HG02840 (cell line): Measurements from ENCODE around the gene TPRG1.

Experiments used
- ATAC-seq: cut with Tn5 transposase; IDR thresholded peaks from one replicate; pipeline ENCODE4 v1.9.1; 2021; ENCODE audit warnings: mild to moderate bottlenecking, moderate library complexity, moderate number of reproducible peaks; ENCODE audit not compliant: unreplicated experiment, low FRiP score

Gene TPRG1

DNA sequence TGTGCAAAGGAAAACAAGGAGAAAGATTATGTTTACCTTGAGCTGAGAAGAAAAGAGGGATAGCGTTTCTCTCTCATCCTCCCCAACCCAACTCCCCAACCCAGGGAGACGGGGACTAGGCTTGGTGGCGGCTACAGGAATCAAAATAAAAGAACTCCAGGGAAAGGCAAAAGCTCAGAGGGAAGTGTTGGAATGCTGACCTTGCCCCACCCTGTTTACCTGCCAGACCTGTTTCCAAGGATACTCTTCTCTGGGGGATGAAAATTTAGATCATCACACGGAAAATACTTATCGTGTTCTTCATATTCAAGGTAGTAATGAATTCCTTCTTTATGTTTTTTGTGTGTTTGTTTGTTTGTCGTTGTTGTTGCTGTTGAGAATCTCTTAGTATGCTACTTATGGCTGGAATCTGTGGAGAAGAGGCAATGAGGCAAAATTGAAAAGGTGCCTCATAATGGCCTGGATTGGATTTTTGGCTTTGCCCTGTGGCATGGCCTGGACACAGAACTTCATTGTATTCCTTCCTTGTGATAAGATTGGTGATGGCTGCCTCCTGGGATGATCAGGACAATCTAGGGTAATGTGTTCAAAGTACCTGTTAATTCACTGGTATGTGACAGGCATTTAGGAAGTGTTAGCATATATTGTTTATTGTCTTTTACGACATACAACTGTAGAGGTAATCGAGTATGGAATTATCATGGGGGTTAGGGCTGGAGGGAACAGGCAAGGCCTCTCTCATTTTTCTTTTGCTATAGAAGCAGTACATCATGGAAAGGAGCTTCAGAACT is 11.1 kb upstream of the TPRG1 start:
- ATAC-seq, result no peak

DNA sequence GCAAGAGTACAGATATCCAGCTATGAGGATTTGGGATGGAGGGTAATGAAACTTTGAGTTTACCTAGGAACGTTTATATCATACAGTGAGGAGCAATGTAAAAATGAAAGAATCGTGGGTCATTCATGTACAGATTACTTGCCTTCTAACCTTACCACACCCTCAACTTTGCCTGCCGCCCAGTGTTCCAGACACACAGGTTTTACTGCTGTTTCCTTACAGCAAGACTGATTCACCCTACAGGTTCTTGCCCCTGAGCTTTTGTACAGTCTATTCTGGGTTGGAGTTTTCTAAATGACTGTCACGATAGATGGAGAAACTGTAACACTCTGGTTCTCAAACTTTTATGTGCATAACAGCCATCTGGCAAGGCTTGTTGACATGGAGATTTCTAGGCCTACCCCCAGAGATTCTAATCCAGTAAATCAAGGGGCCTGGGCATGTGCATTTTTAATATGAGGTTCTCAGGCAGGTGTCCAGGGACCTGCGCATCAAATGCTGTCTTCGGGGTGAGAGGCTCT is 6.6 kb upstream of the TPRG1 start:
- no peak for ATAC-seq

DNA sequence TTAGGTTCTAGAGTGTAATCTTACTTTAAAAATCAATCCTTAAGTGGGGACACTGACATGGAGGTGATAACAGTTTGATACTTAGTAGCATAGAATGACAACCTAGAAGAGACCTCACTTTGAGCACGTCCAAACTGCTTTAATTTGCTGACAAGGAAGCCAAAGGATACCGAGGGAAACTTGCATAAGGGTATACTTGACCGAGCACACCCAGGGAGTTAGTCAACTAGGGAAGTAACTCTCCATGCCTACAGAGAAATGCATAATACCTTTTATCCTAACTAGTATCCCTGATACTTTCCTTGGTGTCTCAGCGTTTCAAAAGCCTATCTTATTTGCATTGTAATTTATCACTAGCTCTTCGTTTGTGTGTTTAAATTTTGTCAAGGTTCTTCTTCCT is 5.5 kb upstream of the TPRG1 start:
- ATAC-seq, result no peak

DNA sequence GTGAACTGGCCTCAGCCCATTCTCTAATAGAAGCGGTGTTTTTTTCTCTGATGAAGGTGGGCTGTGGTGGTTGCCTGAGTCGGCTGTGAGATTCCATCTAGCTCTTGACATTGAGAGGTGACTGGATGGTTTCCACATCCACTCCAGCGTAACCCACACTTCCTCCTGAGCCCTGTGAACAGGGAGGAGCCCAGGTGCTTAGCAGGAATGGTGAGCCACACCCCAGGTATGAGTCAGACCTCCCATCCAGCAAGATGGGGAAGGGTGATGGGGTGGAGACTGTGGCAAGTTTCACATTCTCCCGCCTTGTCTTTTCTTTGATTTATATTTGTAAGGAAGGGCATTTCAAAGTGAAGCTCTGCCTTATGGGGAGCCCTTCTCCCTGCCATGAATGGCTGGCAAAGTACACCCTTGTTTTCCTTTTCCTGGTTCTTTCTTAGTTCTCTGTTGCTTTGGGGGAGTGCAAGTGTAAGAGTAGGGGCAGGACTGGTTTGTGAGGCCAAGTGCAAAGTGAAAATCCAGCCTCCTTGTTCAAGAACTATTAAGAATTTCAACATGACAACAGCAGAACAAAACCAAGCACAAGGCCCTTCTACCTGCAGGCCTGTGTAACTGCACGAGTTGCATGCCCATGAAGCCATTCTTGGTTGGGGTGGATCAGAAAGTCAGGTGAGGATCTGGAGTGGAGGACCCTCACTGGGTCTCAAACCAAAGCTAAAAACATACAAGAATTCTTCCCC is 4.6 kb upstream of the TPRG1 start:
- no peak for ATAC-seq

DNA sequence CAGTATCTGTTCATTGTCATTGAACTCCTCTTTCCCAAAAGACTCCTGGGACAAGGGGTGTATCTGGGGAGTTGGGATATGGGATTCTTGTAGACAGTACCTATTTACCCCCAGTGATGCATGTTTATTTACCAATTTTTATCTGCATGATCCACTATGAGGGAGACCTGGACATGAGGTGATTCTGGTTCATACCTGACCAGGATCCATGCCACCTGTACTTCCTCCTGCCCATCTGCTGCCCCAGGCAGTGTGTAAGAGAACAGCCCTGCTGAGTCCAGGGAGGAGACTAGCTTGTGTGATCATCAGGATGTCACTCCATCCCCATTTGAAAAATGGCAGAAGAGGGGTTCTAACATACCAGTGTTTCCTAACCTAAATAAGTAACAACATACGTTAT is 3.1 kb upstream of the TPRG1 start:
- ATAC-seq, result no peak

DNA sequence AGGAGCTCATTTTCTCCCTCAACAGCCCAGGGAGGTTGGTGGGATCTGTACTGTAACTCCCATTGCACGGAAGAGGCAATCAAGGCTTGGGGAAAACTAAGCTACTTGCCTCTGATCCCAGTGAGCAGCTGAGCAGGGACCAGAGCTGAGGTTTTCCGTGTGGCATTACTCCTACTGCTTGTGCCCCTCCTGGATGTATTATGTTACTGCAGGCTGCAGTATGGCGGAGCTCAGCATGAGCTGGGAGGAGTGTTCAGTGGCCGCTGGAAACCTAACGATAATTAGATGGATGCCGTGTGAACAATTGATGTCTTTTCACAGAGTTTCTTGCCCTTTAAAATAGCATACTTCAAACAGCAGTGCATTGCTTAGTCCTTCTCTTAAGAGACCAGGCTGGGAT is 2.0 kb upstream of the TPRG1 start:
- ATAC-seq, result no peak

DNA sequence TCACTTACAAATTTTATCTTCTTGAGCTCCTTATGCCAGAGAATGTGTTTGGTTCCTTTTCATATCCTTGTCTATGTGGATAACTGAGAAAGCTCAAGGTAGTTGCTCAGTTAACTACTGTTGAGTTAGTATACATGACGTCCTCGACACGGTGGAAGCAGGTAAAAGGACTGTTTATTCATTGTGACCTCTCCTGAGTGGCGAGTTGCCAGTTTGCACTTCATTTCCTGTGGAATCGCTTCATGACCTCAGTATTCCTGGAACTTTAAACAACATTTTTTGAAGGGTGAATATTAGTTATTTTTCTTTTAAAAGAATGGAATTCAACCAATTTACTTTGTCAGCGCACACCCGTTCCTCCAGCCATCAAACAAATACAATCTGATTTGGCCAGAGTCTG is 1.2 kb upstream of the TPRG1 start:
- ATAC-seq, result no peak

DNA sequence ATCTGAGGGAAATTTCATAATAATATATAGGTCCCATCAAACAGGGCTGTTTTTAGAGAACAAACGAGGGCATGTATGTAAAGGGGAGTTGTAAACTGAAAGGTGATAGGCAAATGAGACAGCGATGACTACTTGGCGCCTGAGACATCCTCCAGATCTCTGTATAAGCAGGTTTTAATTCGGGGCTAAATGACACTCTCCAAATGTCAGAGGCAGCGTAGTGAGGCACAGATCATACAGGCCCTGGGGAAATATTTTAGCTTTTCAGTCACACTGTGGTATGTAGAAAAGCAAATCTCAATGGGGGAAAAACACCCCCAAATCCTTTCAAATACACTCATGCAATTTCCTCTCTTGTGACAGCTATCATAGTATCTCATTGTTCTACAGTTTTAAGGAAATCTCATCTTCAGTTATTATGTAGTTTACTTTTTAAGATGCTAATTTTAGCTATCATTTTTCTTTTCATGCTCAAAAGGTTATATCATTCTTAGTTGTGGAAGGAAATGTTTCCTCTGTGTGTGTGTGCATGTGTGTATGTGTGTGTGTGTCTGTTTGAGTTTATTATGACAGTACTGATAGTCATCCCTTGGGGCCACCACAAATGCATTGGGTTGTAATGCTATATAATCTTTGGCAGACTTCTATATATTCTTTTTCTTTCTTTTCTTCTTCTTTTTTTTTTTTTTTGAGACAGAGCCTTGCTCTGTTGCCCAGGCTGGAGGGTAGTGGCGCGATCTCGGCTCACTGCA is 1.1 kb downstream of the TPRG1 start:
- ATAC-seq, result no peak

DNA sequence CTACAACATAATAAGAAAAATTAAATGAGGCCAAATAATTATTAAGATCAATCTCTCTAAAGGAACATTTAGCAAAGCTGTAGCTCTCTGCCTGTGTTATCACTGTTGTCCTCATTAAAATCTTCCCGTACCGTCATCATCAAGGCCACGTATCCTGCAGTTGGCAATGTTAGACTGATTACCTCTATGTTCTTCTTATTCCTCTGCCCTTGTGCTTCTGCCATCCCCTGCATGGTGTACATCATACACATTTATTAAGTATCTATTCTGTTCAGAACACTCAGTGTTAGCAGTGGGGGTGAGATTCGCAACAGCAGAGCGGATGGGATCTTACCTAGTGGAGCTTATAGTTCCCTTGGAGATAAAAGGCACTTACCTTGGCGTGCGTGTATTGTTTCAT is 12.8 kb downstream of the TPRG1 start:
- no peak for ATAC-seq

DNA sequence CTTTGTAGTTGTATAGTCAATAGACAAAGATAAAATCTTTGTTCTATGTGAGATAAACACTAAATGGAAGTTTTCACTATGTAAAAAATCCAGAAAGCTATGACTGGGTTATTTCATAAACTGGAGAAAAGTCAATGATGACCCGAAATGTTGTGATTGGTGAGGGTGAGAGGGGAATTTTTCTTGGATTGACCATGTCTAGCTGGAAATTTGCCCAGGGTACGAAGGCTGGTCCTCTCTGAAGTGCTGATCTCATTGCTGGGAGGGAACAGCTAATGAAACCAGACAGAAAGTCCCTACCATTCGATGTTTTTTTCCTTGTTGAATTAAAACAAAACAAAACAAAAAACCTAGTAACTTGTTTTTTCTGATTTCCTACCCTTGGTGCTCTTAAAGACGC is 14.3 kb downstream of the TPRG1 start:
- no peak for ATAC-seq

DNA sequence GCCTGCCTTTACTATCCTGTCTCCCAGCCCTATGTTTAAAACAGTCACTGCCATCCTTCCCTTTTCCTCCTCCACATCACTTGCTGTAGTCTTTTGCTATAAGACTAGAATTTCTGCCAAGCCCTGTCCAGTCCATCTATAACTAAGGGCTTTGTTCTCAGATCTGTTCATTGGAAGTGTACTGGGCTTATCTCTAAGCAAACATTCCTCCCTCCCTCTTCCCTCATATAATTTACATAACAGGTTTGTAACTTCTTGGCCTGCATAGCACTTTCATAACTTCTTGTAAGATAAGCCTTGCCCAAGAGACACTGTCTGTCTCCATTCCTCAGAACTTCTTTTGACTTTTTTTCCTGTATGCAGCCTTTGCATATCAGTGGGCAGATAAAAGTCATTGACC is 16.7 kb downstream of the TPRG1 start:
- no peak for ATAC-seq

DNA sequence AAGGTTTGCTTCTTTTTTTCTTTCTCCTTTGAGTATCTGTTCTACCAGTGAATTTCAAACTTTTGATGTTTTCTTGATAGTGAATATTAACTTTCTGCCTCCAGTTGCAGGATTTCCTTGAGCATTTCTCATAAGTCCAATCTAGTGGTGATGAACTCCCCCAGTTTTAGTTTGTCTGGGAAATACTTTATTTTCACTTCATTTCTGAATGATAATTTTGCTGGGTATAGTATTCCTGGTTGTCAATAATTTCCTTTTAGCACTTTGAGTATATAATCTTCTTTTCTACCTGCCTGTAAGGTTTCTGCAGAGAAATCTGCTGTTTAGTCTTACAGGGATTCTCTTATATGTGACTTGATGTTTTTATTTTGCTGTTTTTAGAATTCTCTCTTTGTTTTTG is 21.0 kb downstream of the TPRG1 start:
- ATAC-seq, result no peak

DNA sequence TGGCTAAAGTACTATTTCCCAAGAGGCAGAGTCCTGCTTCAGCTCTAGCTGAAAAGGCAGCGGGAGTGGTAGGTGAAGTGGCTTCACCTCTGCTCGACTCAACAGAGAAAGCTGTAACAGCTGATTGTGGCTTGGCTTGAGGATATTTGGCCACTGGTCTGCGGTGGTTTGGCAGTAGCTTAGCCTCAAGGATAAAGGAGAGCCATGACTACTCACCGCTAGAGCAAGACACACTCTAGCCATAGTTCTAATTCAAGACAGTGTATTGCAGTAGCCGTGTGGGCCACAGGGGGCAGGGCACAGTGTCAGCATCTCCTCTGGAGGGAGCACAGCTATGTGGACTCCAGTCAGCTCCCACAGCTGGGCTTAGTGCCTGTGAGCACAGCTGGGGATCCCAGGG is 23.5 kb downstream of the TPRG1 start:
- ATAC-seq, result no peak

DNA sequence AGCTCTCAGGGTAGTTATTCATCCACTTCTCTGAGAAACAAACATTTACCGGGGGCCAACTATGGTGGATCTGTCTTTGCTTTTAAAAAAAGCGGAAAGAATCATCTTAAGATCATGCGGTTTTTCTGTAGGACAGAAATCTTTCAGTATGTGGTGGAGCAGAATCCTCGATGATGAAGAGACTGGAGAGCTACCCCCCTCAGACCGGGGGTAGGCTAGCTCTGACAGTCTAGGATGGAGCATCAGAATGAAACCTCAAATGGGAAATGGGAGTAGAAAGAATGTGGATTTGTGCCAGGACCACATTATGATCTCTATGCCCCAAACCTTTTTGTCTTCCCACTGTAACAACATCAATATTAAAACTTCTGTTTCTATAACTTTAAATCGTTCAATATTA is 30.3 kb downstream of the TPRG1 start:
- no peak for ATAC-seq

DNA sequence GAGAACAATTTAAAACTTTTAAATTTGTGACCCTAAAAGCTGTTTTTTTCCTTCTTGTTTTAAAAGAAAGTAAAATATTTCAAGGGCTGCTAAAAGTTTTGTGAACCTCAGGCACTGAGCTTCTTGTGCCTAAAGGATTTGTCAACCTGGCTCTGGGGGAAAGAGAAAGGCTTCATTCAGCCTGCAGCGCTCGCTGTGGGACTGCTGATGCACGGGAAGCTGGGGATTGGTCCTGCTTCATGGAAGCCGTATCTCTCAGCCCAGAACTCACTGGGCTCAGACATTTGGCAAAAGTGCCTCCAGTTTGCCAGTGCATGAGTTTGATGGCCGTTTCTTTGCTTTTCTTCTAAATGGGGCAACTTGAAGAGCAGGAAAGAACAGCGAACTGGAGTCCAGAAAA is 30.8 kb downstream of the TPRG1 start:
- ATAC-seq, result no peak

DNA sequence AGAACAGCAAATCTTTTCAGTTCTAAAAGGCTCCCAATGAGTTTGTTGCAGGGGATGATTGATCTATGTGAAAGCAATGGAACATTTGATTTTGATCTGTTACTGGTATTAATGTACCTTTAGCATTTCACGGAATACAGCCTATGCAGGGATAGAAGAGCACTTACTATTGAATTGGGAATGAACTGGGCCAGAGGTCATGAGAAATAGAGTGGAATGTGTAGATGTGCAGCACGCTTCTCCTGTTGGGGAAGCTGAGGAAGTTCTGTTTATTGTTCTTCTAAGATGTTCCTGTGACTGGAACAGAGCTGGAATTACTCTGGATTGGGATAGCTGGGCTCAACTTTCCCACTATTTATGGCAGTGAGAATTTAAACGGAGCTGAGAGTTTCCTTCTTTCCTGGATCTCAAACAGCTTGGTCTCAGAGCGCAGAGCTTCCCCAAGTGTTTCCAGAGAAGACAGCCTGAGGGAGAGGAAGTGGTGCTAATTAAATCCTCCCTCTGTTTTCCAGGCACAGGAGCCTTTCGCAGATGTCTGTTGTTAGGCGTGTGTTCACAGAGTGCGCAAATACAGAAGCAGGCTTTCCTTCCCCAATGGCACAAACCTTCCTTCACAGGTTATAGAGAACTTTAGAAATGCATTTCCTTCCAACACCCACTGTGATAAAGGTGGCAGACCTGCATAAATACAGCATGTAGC is 32.5 kb downstream of the TPRG1 start:
- ATAC-seq, result no peak

DNA sequence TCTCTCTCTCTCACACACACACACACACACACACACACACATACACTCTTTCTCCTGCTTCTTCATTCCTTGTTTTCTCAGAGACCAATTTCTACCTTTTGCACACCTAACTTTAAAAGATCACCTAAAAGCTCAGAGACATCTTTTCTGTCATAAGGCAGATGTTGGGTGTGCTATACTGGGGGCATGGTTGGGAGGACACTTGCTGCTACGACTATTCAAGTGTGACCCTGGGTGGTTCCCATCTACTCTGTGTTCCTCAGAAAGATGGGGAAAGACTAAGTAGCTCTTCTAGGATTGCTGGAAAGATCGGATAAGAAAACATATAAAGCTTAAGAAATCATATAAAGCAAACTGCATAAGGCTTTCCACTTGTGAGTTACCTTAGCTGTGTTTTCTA is 33.2 kb downstream of the TPRG1 start:
- no peak for ATAC-seq

DNA sequence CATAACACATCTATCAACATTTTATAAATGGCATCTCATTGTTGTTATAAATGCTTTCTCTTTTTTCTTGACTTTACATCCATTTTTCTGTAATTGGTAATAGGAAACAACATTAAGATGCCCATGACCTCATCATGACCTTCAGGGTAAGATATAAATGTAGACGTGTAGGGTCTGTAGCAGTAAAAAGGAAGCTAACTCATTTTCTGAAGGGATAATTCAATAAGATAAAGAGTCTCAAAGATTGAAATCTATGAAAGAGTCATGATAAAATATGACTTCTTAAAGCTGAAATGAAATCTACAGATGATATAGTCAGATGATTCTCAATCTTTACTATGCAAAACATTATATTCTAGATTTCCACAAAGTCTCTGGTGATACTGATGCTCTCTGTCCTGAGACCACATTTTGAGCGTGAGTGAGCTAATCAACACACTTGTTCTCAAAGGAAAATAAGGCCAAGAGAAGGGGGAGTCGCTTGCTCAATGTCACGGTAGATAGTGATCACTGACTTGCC is 38.5 kb downstream of the TPRG1 start:
- ATAC-seq, result no peak

DNA sequence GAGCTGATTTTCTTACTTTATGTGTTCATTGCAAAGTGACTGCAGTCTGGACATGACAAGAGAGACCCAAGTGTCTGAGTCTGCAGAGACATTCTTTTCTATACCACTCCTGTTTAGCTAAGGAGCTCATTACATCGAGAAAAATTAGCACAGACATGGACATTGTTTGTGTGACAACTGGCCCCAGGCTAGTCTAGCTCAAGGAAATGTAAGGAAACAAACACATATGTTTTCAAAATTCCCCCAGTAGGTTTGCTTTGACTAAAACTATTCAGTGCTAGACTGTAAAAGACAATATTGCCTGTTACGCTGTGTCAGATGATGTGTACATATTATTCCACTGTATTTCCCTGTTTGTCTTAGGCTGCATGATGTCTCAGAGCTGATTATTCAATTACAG is 40.9 kb downstream of the TPRG1 start:
- ATAC-seq, result no peak

DNA sequence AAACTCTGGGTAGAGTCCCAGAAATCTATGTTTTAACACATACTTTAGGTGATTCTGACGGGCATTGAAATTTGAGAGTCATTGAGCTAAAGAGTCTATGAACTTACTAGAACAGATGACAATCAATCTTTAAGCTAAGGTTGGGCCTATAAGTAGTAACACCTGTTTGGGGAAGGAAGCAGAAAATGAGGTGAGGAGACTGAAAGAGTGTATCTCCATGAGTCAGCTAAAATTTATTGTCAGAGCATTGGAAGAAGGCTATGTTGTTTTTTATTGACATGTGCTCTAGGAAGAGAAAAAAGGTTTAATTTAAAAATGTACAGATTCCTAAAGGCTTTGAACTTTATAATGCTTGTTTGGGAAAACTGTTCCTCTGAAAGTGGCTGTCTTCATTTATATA is 42.9 kb downstream of the TPRG1 start:
- no peak for ATAC-seq
